Panc1 (cell line): Measurements from ENCODE around the gene TNRC6C. TPM values are rescaled to one million over a fixed set of nuclear protein-coding genes. Genes with fewer than 3 reads are reported as not detected.

Experiments used
- ATAC-seq: fragments of 200-7000 bp; cut with Tn5 transposase; 2 replicates; pipeline ENCODE4 v1.9.1; 2020; ENCODE audit warnings: mild to moderate bottlenecking, moderate library complexity
- BruUV-seq: library from RNA; stranded (reverse); fragments of 400-500 nt; replicated peaks from 2 replicates; lab custom pipeline; 2021; lab: Mats Ljungman, UMichigan
- CTCF ChIA-PET: fragments of 300-600 bp; sonication (Branson Sonifier 250); formaldehyde crosslinking; loops from one replicate; lab custom pipeline; 2022; ENCODE audit warnings: antibody characterized with exemption; lab: Charles Lee
- POLR2A ChIA-PET: fragments of 300-600 bp; sonication (Branson Sonifier 250); formaldehyde crosslinking; loops from one replicate; lab custom pipeline; 2022; ENCODE audit warnings: antibody characterized with exemption; lab: Charles Lee
- DNase-seq: peaks from one replicate; pipeline ENCODE4 v3.0.0-alpha.2; 2010; ENCODE audit warnings: low read depth, low spot score
- H3K27ac ChIP-seq: 2 replicates; pipeline ENCODE4 v1.5.1; 2011; ENCODE audit warnings: mild to moderate bottlenecking, low read length, inconsistent platforms
- H3K27me3 ChIP-seq: fragments of 200-500 bp; sonication (Bioruptor generic); 2 replicates; pipeline ENCODE4 v1.6.0; 2014; ENCODE audit warnings: low read length, inconsistent platforms; ENCODE audit not compliant: control insufficient read depth, insufficient read depth
- H3K36me3 ChIP-seq: fragments of 200-500 bp; sonication (Bioruptor generic); 2 replicates; pipeline ENCODE4 v1.5.1; 2014; ENCODE audit warnings: inconsistent platforms, mild to moderate bottlenecking, low read length, moderate library complexity; ENCODE audit not compliant: control insufficient read depth, insufficient read depth
- H3K4me1 ChIP-seq: 2 replicates; pipeline ENCODE4 v1.5.1; 2011; ENCODE audit warnings: inconsistent platforms, mild to moderate bottlenecking, low read length, moderate library complexity; ENCODE audit not compliant: control insufficient read depth, insufficient read depth
- H3K4me3 ChIP-seq, 2 experiments: 2 replicates each; pipeline ENCODE4 v1.5.1; 2011 to 2012; ENCODE audit warnings: low read depth in 2 of 2, low read length in 2 of 2, mild to moderate bottlenecking in 2 of 2, inconsistent platforms in 1 of 2, moderate library complexity in 1 of 2
- H3K9me3 ChIP-seq: fragments of 200-500 bp; sonication (Bioruptor generic); 2 replicates; pipeline ENCODE4 v1.5.1; 2014; ENCODE audit warnings: low read depth, mild to moderate bottlenecking, inconsistent platforms, low read length, moderate library complexity; ENCODE audit not compliant: control insufficient read depth, insufficient read depth
- POLR2AphosphoS5 ChIP-seq: IDR thresholded peaks from 2 replicates; pipeline ENCODE4 v1.6.1; 2012; ENCODE audit warnings: mild to moderate bottlenecking, low read depth, low read length, moderate library complexity
- REST ChIP-seq, 2 experiments: IDR thresholded peaks; 2 replicates each; pipeline ENCODE4 v1.6.1; 2011 to 2012; ENCODE audit warnings: low read depth in 2 of 2, control low read depth in 1 of 2, low read length in 1 of 2, mild to moderate bottlenecking in 1 of 2, moderate library complexity in 1 of 2; ENCODE audit not compliant: insufficient read depth in 1 of 2
- SIN3A ChIP-seq: IDR thresholded peaks from 2 replicates; pipeline ENCODE4 v1.6.1; 2012; ENCODE audit warnings: low read depth, mild to moderate bottlenecking, low read length, moderate library complexity, borderline replicate concordance; ENCODE audit not compliant: insufficient read depth
- TCF7L2 ChIP-seq: IDR thresholded peaks from 2 replicates; pipeline ENCODE4 v1.6.1; 2011; ENCODE audit warnings: mild to moderate bottlenecking, low read depth, low read length, inconsistent platforms
- in situ Hi-C: cut with HindIII; loops from 2 replicates; pipeline ENCODE4 v1.10.0; 2016; ENCODE audit warnings: low sequenced_read_pairs, low pct_unique_long_range_greater_than_20kb
- intact Hi-C: fragments of 100-400 bp; cut with micrococcal nuclease; formaldehyde crosslinking; loops from one replicate; pipeline ENCODE4 v1.10.0; 2022; ENCODE audit not compliant: unreplicated experiment
- total RNA-seq: library from RNA; stranded (reverse); gene quantifications from one replicate; pipeline ENCODE4 v1.2.1, GENCODE V29; 2021; ENCODE audit not compliant: unreplicated experiment
- TF ChIP-seq, protein P1 (sequence below): fragments of 450-650 bp; IDR thresholded peaks from 2 replicates; pipeline ENCODE4 v1.5.1; 2017; ENCODE audit warnings: mild to moderate bottlenecking

Gene TNRC6C
- total RNA-seq, 1 experiment from 2014 or later: 10.1 TPM

DNA sequence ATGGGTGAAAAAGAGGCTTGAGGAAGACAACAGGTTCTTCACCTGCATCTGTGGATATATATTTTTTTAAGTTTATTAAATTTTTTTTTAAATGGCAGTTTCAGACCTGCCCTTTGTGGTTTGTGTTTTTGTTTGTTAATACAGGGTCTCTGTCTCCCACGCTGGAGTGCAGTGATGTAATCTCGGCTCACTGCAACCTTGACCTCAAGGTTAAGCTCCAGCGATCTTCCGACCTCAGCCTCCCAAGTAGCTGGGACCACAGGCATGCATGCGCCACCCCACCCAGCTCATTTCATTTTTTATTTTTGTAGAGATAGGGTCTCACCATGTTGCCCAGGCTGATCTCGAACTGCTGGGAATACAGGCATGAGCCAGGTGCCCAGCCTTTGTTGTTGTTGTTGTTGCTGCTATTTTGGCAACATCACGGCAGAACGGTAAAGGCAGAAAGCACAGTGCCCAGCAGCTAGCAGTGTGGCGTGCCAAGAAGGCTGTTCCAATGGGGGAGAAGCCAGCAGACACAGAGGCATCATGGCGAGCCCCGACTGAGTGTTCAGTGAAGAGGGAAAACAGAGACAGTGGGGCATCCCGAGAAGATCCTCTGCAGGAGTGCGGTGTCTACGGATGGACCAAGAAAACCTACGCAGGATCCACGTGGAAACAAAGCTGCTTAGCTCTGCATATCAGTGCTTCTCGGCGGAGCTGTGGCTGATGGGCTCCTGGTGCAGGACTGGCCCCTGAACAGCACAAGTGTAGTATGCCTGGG lies 150.4 kb downstream of the TNRC6C start:
- POLR2A ChIA-PET: interaction anchor here (0.7 kb wide), 2 partner anchors 39 to 95 kb away, joined by 3 read pairs; no protein-coding TSS in a partner anchor
- H3K36me3 ChIP-seq: no peaks in the 10 kb centered on the region
- no peaks in the 10 kb centered on the region for H3K9me3 ChIP-seq
- no peaks in the 10 kb centered on the region; the same call in 1 of the 2 replicates for H3K4me1 ChIP-seq
- BruUV-seq: no TSS peak
- H3K27ac ChIP-seq: no peak overlapping the region
- intact Hi-C loops: no loop called here
- in situ Hi-C loops: no loop called here
- CTCF ChIA-PET: interaction anchor here (0.6 to 1.5 kb wide), 2 partner anchors 24 to 98 kb away, joined by 3 to 11 read pairs; no protein-coding TSS in a partner anchor
- TF ChIP-seq TCF7L2 (no peak), POLR2AphosphoS5 (no peak), REST (IDR thresholded peaks at IDR 0.05; ENCODE audit: insufficient read depth in 1 of 2, low read depth in 2 of 2, low read length in 1 of 2) (no peak)
- TF ChIP-seq, protein P1, sequence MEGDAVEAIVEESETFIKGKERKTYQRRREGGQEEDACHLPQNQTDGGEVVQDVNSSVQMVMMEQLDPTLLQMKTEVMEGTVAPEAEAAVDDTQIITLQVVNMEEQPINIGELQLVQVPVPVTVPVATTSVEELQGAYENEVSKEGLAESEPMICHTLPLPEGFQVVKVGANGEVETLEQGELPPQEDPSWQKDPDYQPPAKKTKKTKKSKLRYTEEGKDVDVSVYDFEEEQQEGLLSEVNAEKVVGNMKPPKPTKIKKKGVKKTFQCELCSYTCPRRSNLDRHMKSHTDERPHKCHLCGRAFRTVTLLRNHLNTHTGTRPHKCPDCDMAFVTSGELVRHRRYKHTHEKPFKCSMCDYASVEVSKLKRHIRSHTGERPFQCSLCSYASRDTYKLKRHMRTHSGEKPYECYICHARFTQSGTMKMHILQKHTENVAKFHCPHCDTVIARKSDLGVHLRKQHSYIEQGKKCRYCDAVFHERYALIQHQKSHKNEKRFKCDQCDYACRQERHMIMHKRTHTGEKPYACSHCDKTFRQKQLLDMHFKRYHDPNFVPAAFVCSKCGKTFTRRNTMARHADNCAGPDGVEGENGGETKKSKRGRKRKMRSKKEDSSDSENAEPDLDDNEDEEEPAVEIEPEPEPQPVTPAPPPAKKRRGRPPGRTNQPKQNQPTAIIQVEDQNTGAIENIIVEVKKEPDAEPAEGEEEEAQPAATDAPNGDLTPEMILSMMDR: no peak
- H3K4me3 ChIP-seq: no peak overlapping the region
- ATAC-seq: no peak
- DNase-seq: no peak
- H3K27me3 ChIP-seq: no peaks in the 10 kb centered on the region

- CTCF ChIA-PET: interaction anchor here (1.5 kb wide), 1 partner anchor 24 kb away, joined by 3 read pairs; no protein-coding TSS in a partner anchor
- H3K36me3 ChIP-seq: no peaks in the 10 kb centered on the region
- H3K9me3 ChIP-seq: no peaks in the 10 kb centered on the region
- H3K4me1 ChIP-seq: no peaks in the 10 kb centered on the region; the same call in 1 of the 2 replicates
- no peak overlapping the region for H3K4me3 ChIP-seq
- DNase-seq (no peak), ATAC-seq (no peak)
- intact Hi-C loops: no loop called here
- no TSS peak for BruUV-seq
- H3K27ac ChIP-seq: no peak overlapping the region
- TF ChIP-seq SIN3A: no peak
- TF ChIP-seq TCF7L2: no peak
- no peak for TF ChIP-seq REST (IDR thresholded peaks at IDR 0.05; ENCODE audit: insufficient read depth in 1 of 2, low read depth in 2 of 2, low read length in 1 of 2)
- TF ChIP-seq, protein P1: no peak
- TF ChIP-seq POLR2AphosphoS5: no peak
- POLR2A ChIA-PET: no interaction called here
- H3K27me3 ChIP-seq: no peaks in the 10 kb centered on the region
- in situ Hi-C loops: no loop called here
Measured at GRCh38 chr17:78109489-78109761, 150.9 kb downstream of the TNRC6C start.
